Activated CD4-positive, alpha-beta T cell treated with anti-CD3 and anti-CD28 coated beads for 36 hours (primary cell): ENCODE data around the gene CERS1. TPM values are rescaled to one million over a fixed set of nuclear protein-coding genes. Genes with fewer than 3 reads are reported as not detected.

ENCODE experiments used
- ATAC-seq: fragments of 200-7000 bp; cut with Tn5 transposase; one replicate; pipeline ENCODE4 v1.10.0; 2021; ENCODE audit warnings: mild to moderate bottlenecking, moderate library complexity
- CTCF ChIA-PET: fragments of 350-600 bp; sonication (Branson Sonifier 250); formaldehyde crosslinking; loops from one replicate; lab custom pipeline; 2021; ENCODE audit warnings: antibody characterized with exemption; lab: Charles Lee
- POLR2A ChIA-PET: fragments of 350-600 bp; sonication (Branson Sonifier 250); formaldehyde crosslinking; loops from one replicate; lab custom pipeline; 2021; ENCODE audit warnings: antibody characterized with exemption, inconsistent platforms; lab: Charles Lee
- DNase-seq: peaks from one replicate; pipeline ENCODE4 v3.0.0-alpha.2; 2020
- H3K27ac Mint-ChIP-seq: one replicate; pipeline ENCODE4 v1.8.0; 2021; ENCODE audit warnings: mixed read lengths
- H3K27me3 Mint-ChIP-seq: one replicate; pipeline ENCODE4 v1.8.0; 2021; ENCODE audit warnings: mixed read lengths
- H3K36me3 Mint-ChIP-seq: one replicate; pipeline ENCODE4 v1.8.0; 2021; ENCODE audit warnings: low read depth, mixed read lengths
- H3K4me1 Mint-ChIP-seq: one replicate; pipeline ENCODE4 v1.8.0; 2021; ENCODE audit warnings: mixed read lengths
- H3K4me3 Mint-ChIP-seq: one replicate; pipeline ENCODE4 v1.8.0; 2021; ENCODE audit warnings: mild to moderate bottlenecking, moderate library complexity, mixed read lengths
- H3K9me3 Mint-ChIP-seq: one replicate; pipeline ENCODE4 v1.8.0; 2021; ENCODE audit warnings: low read depth, mixed read lengths
- intact Hi-C, 2 experiments: fragments of 100-400 bp; cut with DNase I in 1 of 2; cut with micrococcal nuclease in 1 of 2; formaldehyde crosslinking; loops; one replicate each; pipeline versions ENCODE4 v1.14.2 to v1.15.1; 2022 to 2024; cut with DNase I, micrococcal nuclease
- total RNA-seq, 2 experiments: library from RNA; stranded (reverse); gene quantifications; one replicate each; pipeline ENCODE4 v1.2.3, GENCODE V29; 2021

Gene CERS1
- total RNA-seq, 2 experiments from 2014 or later: 0.11 to 0.16 TPM

- ChIA-PET CTCF (no interaction called here), POLR2A (interaction anchor here (0.6 to 1.4 kb wide), 3 partner anchors 13 to 77 kb away, joined by 3 to 8 read pairs (median 3); partner anchors contain the start of genes COPE and DDX49)
- DNase-seq (no peak), ATAC-seq (no peak)
- Mint-ChIP-seq H3K9me3 (no peaks in the 10 kb centered on the region), H3K4me3 (no peak overlapping the region), H3K27me3 (no peaks in the 10 kb centered on the region), H3K36me3 (peaks cover 27% of the 10 kb centered on the region), H3K4me1 (peaks cover 86% of the 10 kb centered on the region), H3K27ac (peak overlapping the region; percentile 72)
- intact Hi-C loops: loop anchor here in 1 of 2 experiments (5.0 to 10.0 kb wide), 2 partner anchors 50 to 367 kb away; partner anchors contain the start of gene COMP
Observed at GRCh38 chr19:18842166-18842565, 53.8 kb downstream of the CERS1 start.

GRCh38 chr19:18841400-18841799, 54.6 kb downstream of the CERS1 start:
- no peak overlapping the region for H3K4me3 Mint-ChIP-seq
- H3K36me3 Mint-ChIP-seq: peaks cover 27% of the 10 kb centered on the region
- CTCF ChIA-PET: interaction anchor here (0.7 kb wide), 1 partner anchor 23 kb away, joined by 3 read pairs; no protein-coding TSS in a partner anchor
- intact Hi-C loops: loop anchor here in 1 of 2 experiments (5.0 to 10.0 kb wide), 2 partner anchors 49 to 367 kb away; partner anchors contain the start of gene COMP
- H3K27ac Mint-ChIP-seq: no peak overlapping the region
- H3K4me1 Mint-ChIP-seq: peaks cover 87% of the 10 kb centered on the region
- DNase-seq (no peak), ATAC-seq (no peak)
- POLR2A ChIA-PET: interaction anchor here (0.5 to 1.4 kb wide), 3 partner anchors 9 to 273 kb away, joined by 3 to 8 read pairs (median 5); partner anchors contain the start of genes COPE and DDX49
- no peaks in the 10 kb centered on the region for H3K9me3 Mint-ChIP-seq
- H3K27me3 Mint-ChIP-seq: no peaks in the 10 kb centered on the region

GRCh38 chr19:18840288-18841267, 55.4 kb downstream of the CERS1 start:
- intact Hi-C loops: loop anchor here in 1 of 2 experiments (5.0 to 10.0 kb wide), 2 partner anchors 48 to 366 kb away; partner anchors contain the start of gene COMP
- ATAC-seq: no peak
- no peak for DNase-seq
- no peak overlapping the region for H3K27ac Mint-ChIP-seq
- POLR2A ChIA-PET: interaction anchor here (0.6 to 1.7 kb wide), 4 partner anchors 8 to 79 kb away, joined by 3 to 8 read pairs (median 4); partner anchors contain the start of genes COPE and DDX49
- H3K9me3 Mint-ChIP-seq: no peaks in the 10 kb centered on the region
- no peak overlapping the region for H3K4me3 Mint-ChIP-seq
- peaks cover 90% of the 10 kb centered on the region for H3K4me1 Mint-ChIP-seq
- peaks cover 35% of the 10 kb centered on the region for H3K36me3 Mint-ChIP-seq
- no peaks in the 10 kb centered on the region for H3K27me3 Mint-ChIP-seq
- CTCF ChIA-PET: interaction anchor here (0.7 kb wide), 1 partner anchor 24 kb away, joined by 3 read pairs; no protein-coding TSS in a partner anchor

- H3K36me3 Mint-ChIP-seq: peaks cover 44% of the 10 kb centered on the region
- POLR2A ChIA-PET: interaction anchor here (1.7 kb wide), 1 partner anchor 9 kb away, joined by 4 read pairs; no protein-coding TSS in a partner anchor
- H3K4me1 Mint-ChIP-seq: peaks cover 92% of the 10 kb centered on the region
- H3K27ac Mint-ChIP-seq: no peak overlapping the region
- H3K9me3 Mint-ChIP-seq: no peaks in the 10 kb centered on the region
- H3K4me3 Mint-ChIP-seq: no peak overlapping the region
- intact Hi-C loops: loop anchor here (5.0 to 10.0 kb wide), 3 partner anchors 47 to 372 kb away; partner anchors contain the start of gene COMP (in 1 of the 2)
- DNase-seq (no peak), ATAC-seq (no peak)
- CTCF ChIA-PET: no interaction called here
- no peaks in the 10 kb centered on the region for H3K27me3 Mint-ChIP-seq
Observed at GRCh38 chr19:18839465-18840287, 56.3 kb downstream of the CERS1 start.

GRCh38 chr19:18834644-18834984, 61.3 kb downstream of the CERS1 start:
- intact Hi-C loops: loop anchor here in 1 of 2 experiments (5.0 kb wide), 1 partner anchor 492 kb away; the partner anchor contains the start of gene PGPEP1
- H3K4me3 Mint-ChIP-seq: peak overlapping the region; percentile 96
- H3K36me3 Mint-ChIP-seq: peaks cover 53% of the 10 kb centered on the region
- ChIA-PET POLR2A (no interaction called here), CTCF (interaction anchor here (0.7 to 5.8 kb wide), 2 partner anchors 13 to 33 kb away, joined by 3 to 47 read pairs; no protein-coding TSS in a partner anchor)
- peaks cover 62% of the 10 kb centered on the region for H3K4me1 Mint-ChIP-seq
- ATAC-seq (no peak), DNase-seq (no peak)
- H3K9me3 Mint-ChIP-seq: no peaks in the 10 kb centered on the region
- peak overlapping the region; percentile 8 for H3K27ac Mint-ChIP-seq
- H3K27me3 Mint-ChIP-seq: no peaks in the 10 kb centered on the region

DNA sequence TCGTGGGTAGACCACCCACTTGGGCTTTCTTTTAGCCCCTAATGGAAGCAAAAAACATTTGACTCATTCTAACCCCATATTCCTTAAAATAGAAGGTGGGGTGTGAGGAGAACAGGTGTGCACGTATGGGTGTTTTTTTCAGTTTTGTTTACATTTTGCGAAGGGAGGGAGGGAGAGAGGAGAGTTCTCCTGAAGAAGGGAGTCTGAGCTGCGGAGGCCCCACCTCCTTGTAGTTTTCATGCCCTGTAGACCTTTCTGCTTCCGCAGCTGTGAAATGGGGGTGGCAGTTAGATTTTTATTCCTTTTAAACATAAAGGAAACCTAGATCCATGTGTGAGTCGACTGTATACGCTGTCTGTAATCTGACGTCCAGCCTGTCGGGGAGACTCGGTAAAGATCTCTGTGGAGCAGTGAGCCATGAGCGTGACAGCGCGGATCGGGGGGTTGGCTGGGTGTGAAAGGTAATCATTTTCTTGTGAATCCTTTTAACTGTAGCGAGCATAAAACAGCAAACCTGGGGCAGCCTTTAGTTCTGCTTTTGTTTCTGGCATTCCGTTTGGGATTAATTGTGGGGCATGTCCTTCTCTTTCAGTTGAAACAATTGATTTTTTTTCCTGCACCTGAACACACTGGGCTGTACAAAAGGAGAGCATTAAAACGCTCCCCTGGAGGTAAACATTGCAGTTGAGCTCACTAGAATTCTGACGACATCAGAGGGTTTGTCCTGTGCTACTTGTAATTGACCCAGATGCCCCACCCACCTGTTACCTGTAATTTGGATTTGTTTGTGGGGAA, 61.9 kb downstream of the CERS1 start:
- Mint-ChIP-seq H3K4me1 (peaks cover 56% of the 10 kb centered on the region), H3K36me3 (peaks cover 48% of the 10 kb centered on the region), H3K27ac (peak overlapping the region; percentile 87), H3K27me3 (no peaks in the 10 kb centered on the region), H3K4me3 (peak overlapping the region; percentile 96), H3K9me3 (no peaks in the 10 kb centered on the region)
- ATAC-seq (no peak), DNase-seq (peak; percentile 30)
- intact Hi-C loops: loop anchor here in 1 of 2 experiments (1.0 to 5.0 kb wide), 3 partner anchors 9 to 492 kb away; partner anchors contain the start of genes PGPEP1 and TMEM161A
- POLR2A ChIA-PET: interaction anchor here (0.6 kb wide), 1 partner anchor 1120 kb away, joined by 3 read pairs; no protein-coding TSS in a partner anchor
- CTCF ChIA-PET: interaction anchor here (0.6 to 5.8 kb wide), 4 partner anchors 14 to 355 kb away, joined by 3 to 47 read pairs (median 4); partner anchors contain the start of gene REX1BD

- DNase-seq (no peak), ATAC-seq (no peak)
- POLR2A ChIA-PET: interaction anchor here (0.6 to 1.9 kb wide), 2 partner anchors 11 to 86 kb away, joined by 4 to 12 read pairs; partner anchors contain the start of genes COPE and DDX49
- Mint-ChIP-seq H3K4me3 (peak overlapping the region; percentile 96), H3K4me1 (peaks cover 47% of the 10 kb centered on the region), H3K27me3 (no peaks in the 10 kb centered on the region), H3K9me3 (no peaks in the 10 kb centered on the region), H3K27ac (peak overlapping the region; percentile 90), H3K36me3 (peaks cover 43% of the 10 kb centered on the region)
- intact Hi-C loops: loop anchor here in 1 of 2 experiments (1.0 to 5.0 kb wide), 3 partner anchors 10 to 491 kb away; partner anchors contain the start of genes PGPEP1 and TMEM161A
- CTCF ChIA-PET: interaction anchor here (1.3 to 5.8 kb wide), 3 partner anchors 12 to 245 kb away, joined by 8 to 47 read pairs (median 8); no protein-coding TSS in a partner anchor
Observed at GRCh38 chr19:18833141-18833476, 62.8 kb downstream of the CERS1 start.

DNA sequence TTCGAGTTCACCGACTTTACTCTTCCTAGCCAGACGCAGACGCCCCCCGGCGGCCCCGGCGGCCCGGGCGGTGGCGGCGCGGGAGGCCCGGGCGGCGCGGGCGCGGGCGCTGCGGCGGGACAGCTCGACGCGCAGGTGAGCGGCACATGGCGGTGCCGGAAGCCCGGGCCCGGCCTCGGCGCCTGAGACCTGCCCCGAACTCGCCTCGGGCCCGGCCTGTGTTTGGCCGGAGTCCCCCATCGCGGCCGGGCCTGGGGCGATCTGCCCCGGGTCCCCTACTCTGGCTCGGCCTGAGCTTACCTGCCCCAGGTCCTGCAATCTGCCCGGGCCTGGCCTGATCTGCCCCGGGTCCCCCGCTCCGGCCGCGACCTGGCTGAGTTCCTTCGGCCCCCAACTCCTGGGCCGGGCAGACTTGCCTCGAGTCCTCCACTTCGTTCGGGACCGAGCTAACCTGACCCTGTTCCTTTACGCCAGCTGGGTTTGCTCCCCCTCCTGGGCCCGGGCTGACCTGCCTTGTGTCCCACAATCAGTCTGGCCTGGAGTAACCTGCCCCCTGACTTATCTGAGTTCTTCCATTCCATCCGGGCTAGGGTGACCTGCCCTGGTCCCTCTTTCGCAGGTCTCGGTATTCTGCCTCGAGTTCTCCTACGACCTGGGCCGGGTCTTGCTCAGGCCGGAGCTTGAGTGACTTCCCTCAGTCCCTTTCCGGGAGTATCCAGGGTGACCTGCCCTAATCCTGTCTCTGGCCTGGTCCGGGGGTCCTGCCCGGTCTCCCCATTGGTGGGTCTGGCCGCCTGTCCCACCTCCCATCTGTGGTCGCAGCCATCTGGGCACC, 63.4 kb downstream of the CERS1 start:
- H3K4me3 Mint-ChIP-seq: peak overlapping the region; percentile 96
- intact Hi-C loops: loop anchor here in 1 of 2 experiments (1.0 to 5.0 kb wide), 3 partner anchors 11 to 490 kb away; partner anchors contain the start of genes PGPEP1 and TMEM161A
- ChIA-PET POLR2A (interaction anchor here (0.6 to 1.9 kb wide), 6 partner anchors 9 to 551 kb away, joined by 3 to 12 read pairs (median 3); partner anchors contain the start of genes COPE, DDX49 and JUND), CTCF (interaction anchor here (1.2 to 5.8 kb wide), 4 partner anchors 12 to 245 kb away, joined by 3 to 47 read pairs (median 8); no protein-coding TSS in a partner anchor)
- DNase-seq (peak; percentile 56), ATAC-seq (peak; percentile 57)
- H3K9me3 Mint-ChIP-seq: no peaks in the 10 kb centered on the region
- H3K27ac Mint-ChIP-seq: peak overlapping the region; percentile 90
- H3K27me3 Mint-ChIP-seq: peaks cover 3% of the 10 kb centered on the region
- peaks cover 41% of the 10 kb centered on the region for H3K4me1 Mint-ChIP-seq
- H3K36me3 Mint-ChIP-seq: peaks cover 38% of the 10 kb centered on the region
